OCI-LY7 (cell line): ENCODE data around the gene MRPS9.

ENCODE experiments used
- CTCF ChIP-seq: fragments of 200-600 bp; sonication (generic); conservative IDR thresholded peaks from 2 replicates; pipeline ENCODE4 v1.5.1; 2014; ENCODE audit warnings: mild to moderate bottlenecking, antibody characterized with exemption, low read length, moderate library complexity, mixed read lengths
- EZH2phosphoT487 ChIP-seq: fragments of 200-600 bp; sonication (generic); IDR thresholded peaks from 2 replicates; pipeline ENCODE4 v1.6.1; 2018; ENCODE audit warnings: low read depth, borderline replicate concordance, mild to moderate bottlenecking, mixed run types, antibody characterized with exemption, low read length, moderate library complexity, mixed read lengths

- TF ChIP-seq CTCF (no peak), EZH2phosphoT487 (no peak)
These were observed 72.5 kb downstream of the MRPS9 start for GRCh38 chr2:105110295-105110829.
